Measurements from ENCODE around the gene RAD51B. TPM values are rescaled to one million over a fixed set of nuclear protein-coding genes. Genes with fewer than 3 reads are reported as not detected.

RAD51B gene
- total RNA-seq, 1 donor from 2014 or later = 16.7 TPM

DNA sequence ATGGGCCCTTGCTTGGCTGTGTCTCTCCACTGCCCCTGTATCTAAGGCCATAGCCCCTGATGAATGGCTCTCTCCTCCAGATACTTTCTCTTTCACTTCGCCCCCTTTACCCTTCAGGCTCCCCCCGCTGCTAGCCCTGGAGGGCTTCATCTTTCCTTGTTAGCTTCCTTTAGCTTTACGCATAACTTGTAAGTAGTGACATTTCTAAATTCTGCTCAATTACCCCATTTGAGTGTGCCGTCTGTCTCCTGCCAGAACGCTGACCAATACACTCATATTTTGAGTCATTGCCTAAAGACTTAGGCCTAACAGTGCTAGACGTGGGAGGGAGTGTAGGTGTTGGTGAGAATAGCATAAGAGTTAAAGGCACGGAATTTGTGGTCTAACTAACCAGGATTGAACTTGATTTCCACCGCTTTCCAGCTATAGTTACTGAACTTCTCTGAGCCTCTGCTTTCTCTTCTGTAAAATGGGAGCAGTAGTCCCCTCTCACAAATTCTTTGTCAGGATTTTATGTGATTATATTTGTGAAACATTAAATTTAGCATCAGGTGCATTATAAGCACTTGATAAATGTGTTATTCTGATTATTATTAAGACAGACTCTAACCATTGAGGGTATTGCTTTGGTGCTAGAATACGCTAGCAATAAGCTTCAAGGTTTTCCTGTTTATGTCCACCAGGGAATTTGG is 844.0 kb downstream of the RAD51B start:
- Mint-ChIP-seq H3K36me3 (ENCODE audit: low read depth) (peaks cover 2% of the 10 kb centered on the region), H3K4me3 (no peak overlapping the region), H3K9me3 (no peaks in the 10 kb centered on the region), H3K27ac (ENCODE audit: unreplicated experiment) (no peak overlapping the region), H3K27me3 (ENCODE audit: low read depth) (no peaks in the 10 kb centered on the region), H3K4me1 (peaks cover 68% of the 10 kb centered on the region)
- TF ChIP-seq CTCF (conservative IDR thresholded peaks at IDR 0.05) = no peak
- DNase-seq (ENCODE audit: low read depth, low spot score) = no peak

- H3K27ac Mint-ChIP-seq (ENCODE audit: unreplicated experiment) = no peak overlapping the region
- DNase-seq (ENCODE audit: low read depth, low spot score) = no peak
- no peaks in the 10 kb centered on the region for H3K9me3 Mint-ChIP-seq
- H3K4me3 Mint-ChIP-seq = no peak overlapping the region
- no peak for TF ChIP-seq CTCF (conservative IDR thresholded peaks at IDR 0.05)
- H3K27me3 Mint-ChIP-seq (ENCODE audit: low read depth) = no peaks in the 10 kb centered on the region
- H3K4me1 Mint-ChIP-seq = peaks cover 67% of the 10 kb centered on the region
- H3K36me3 Mint-ChIP-seq (ENCODE audit: low read depth) = peaks cover 2% of the 10 kb centered on the region
These were observed 844.7 kb downstream of the RAD51B start for GRCh38 chr14:68664225-68664681.

- no peaks in the 10 kb centered on the region for H3K27me3 Mint-ChIP-seq (ENCODE audit: low read depth)
- no peaks in the 10 kb centered on the region for H3K9me3 Mint-ChIP-seq
- no peak overlapping the region for H3K4me3 Mint-ChIP-seq
- no peak for TF ChIP-seq CTCF (conservative IDR thresholded peaks at IDR 0.05)
- H3K36me3 Mint-ChIP-seq (ENCODE audit: low read depth) = peaks cover 2% of the 10 kb centered on the region
- no peak overlapping the region for H3K27ac Mint-ChIP-seq (ENCODE audit: unreplicated experiment)
- H3K4me1 Mint-ChIP-seq = peaks cover 66% of the 10 kb centered on the region
- no peak for DNase-seq (ENCODE audit: low read depth, low spot score)
These were observed 845.6 kb downstream of the RAD51B start for GRCh38 chr14:68665131-68665530.

GRCh38 chr14:68665792-68666204 is 846.2 kb downstream of the RAD51B start:
- H3K27ac Mint-ChIP-seq (ENCODE audit: unreplicated experiment) = no peak overlapping the region

GRCh38 chr14:68666236-68666635 is 846.7 kb downstream of the RAD51B start:
- H3K4me1 Mint-ChIP-seq = peaks cover 66% of the 10 kb centered on the region
- no peaks in the 10 kb centered on the region for H3K9me3 Mint-ChIP-seq
- H3K36me3 Mint-ChIP-seq (ENCODE audit: low read depth) = peaks cover 2% of the 10 kb centered on the region
- no peaks in the 10 kb centered on the region for H3K27me3 Mint-ChIP-seq (ENCODE audit: low read depth)
- TF ChIP-seq CTCF (conservative IDR thresholded peaks at IDR 0.05) = no peak
- H3K27ac Mint-ChIP-seq (ENCODE audit: unreplicated experiment) = no peak overlapping the region
- H3K4me3 Mint-ChIP-seq = no peak overlapping the region
- DNase-seq (ENCODE audit: low read depth, low spot score) = no peak

More at GRCh38 chr14:68665792-68666204, 846.2 kb downstream of the RAD51B start:
- Mint-ChIP-seq H3K36me3 (ENCODE audit: low read depth) (peaks cover 2% of the 10 kb centered on the region), H3K4me1 (peaks cover 65% of the 10 kb centered on the region), H3K4me3 (no peak overlapping the region), H3K9me3 (no peaks in the 10 kb centered on the region), H3K27me3 (ENCODE audit: low read depth) (no peaks in the 10 kb centered on the region)
- DNase-seq (ENCODE audit: low read depth, low spot score) = no peak
- no peak for TF ChIP-seq CTCF (conservative IDR thresholded peaks at IDR 0.05)
